ENCODE results near the gene BCKDHB.
A peak's percentile ranks its signal among the peaks of the same experiment; 100 is the strongest.

BCKDHB gene

DNA sequence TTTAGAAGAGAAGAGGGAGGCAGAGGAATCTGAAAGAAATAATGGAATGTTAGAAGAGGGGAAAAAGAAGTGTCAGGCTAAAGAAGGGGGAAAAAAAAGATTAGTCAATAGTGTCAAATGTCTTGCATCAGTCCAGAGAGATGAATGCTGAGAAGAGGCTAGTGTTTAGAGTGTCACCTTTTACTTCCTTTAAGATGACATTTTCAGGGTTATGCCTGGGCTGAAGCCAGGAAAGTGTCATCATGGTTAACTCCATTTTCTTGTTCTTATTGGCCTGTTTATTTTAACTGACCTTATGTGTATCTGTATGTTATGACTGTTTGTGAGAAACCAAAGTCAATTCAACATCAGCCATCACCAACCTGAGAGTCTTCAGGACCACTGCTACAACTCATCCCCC lies 15.0 kb upstream of the BCKDHB start:
- H3K27ac ChIP-seq (ENCODE audit: poor library complexity, severe bottlenecking) = no peak overlapping the region
- H3K27me3 ChIP-seq (ENCODE audit: insufficient read depth, poor library complexity, severe bottlenecking) = no peaks in the 10 kb centered on the region
- no peak overlapping the region for H3K4me3 ChIP-seq (ENCODE audit: severe bottlenecking)
- ATAC-seq (ENCODE audit: low read depth) = no peak
- TF ChIP-seq, protein P1, sequence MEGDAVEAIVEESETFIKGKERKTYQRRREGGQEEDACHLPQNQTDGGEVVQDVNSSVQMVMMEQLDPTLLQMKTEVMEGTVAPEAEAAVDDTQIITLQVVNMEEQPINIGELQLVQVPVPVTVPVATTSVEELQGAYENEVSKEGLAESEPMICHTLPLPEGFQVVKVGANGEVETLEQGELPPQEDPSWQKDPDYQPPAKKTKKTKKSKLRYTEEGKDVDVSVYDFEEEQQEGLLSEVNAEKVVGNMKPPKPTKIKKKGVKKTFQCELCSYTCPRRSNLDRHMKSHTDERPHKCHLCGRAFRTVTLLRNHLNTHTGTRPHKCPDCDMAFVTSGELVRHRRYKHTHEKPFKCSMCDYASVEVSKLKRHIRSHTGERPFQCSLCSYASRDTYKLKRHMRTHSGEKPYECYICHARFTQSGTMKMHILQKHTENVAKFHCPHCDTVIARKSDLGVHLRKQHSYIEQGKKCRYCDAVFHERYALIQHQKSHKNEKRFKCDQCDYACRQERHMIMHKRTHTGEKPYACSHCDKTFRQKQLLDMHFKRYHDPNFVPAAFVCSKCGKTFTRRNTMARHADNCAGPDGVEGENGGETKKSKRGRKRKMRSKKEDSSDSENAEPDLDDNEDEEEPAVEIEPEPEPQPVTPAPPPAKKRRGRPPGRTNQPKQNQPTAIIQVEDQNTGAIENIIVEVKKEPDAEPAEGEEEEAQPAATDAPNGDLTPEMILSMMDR (IDR thresholded peaks at IDR 0.05; ENCODE audit: poor library complexity, severe bottlenecking) = no peak
- no peaks in the 10 kb centered on the region for H3K36me3 ChIP-seq (ENCODE audit: low read depth)
- no peaks in the 10 kb centered on the region for H3K9me3 ChIP-seq (ENCODE audit: severe bottlenecking)
- no peaks in the 10 kb centered on the region for H3K4me1 ChIP-seq (ENCODE audit: insufficient read depth, poor library complexity, severe bottlenecking)
- DNase-seq (ENCODE audit: low spot score) = no peak

DNA sequence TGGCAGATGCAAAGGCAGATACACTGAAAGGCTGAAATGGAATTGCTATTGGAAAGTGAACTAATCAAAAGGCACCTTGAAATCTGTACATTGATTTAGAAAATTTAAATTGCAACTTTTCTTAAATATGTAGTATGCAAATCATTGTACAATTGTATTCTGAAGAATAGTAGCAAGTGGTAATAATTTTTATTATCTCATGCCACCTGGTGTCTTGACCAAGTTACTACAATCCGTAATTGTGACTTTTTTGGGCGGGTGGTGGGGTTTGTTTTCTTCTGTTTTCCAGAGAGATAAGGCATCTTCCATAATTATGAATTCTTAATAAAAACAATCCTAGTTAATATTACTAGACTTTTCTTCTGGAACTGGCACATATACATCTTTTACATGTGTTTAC lies 12.5 kb upstream of the BCKDHB start:
- ATAC-seq (ENCODE audit: low read depth) (no peak), DNase-seq (ENCODE audit: low spot score) (no peak)
- Histone ChIP-seq H3K36me3 (ENCODE audit: low read depth) (no peaks in the 10 kb centered on the region), H3K4me1 (ENCODE audit: insufficient read depth, poor library complexity, severe bottlenecking) (no peaks in the 10 kb centered on the region), H3K27me3 (ENCODE audit: insufficient read depth, poor library complexity, severe bottlenecking) (no peaks in the 10 kb centered on the region), H3K4me3 (ENCODE audit: severe bottlenecking) (no peak overlapping the region), H3K27ac (ENCODE audit: poor library complexity, severe bottlenecking) (no peak overlapping the region), H3K9me3 (ENCODE audit: severe bottlenecking) (no peaks in the 10 kb centered on the region)
- TF ChIP-seq, protein P1 (IDR thresholded peaks at IDR 0.05; ENCODE audit: poor library complexity, severe bottlenecking) = peak; percentile 72

DNA sequence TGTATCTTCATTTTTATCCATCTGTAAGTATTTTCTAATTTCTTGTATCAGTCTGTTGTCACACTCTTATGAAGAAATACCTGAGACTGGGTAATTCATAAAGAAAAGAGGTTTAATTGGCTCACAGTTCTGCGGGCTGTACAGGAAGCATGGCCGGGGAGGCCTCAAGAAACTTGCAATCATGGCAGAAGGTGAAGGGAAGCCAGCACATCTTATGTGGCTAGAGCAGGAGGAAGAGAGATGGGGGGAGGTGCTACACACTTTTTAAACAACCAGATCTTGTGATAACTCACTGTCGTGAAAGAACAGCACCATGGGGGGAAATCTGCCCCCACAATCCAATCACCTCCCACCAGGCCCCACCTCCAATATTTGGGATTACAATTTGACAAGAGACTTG lies 10.9 kb upstream of the BCKDHB start:
- H3K27me3 ChIP-seq (ENCODE audit: insufficient read depth, poor library complexity, severe bottlenecking) = no peaks in the 10 kb centered on the region
- ATAC-seq (ENCODE audit: low read depth) (no peak), DNase-seq (ENCODE audit: low spot score) (no peak)
- no peaks in the 10 kb centered on the region for H3K4me1 ChIP-seq (ENCODE audit: insufficient read depth, poor library complexity, severe bottlenecking)
- H3K36me3 ChIP-seq (ENCODE audit: low read depth) = no peaks in the 10 kb centered on the region
- H3K4me3 ChIP-seq (ENCODE audit: severe bottlenecking) = no peak overlapping the region
- TF ChIP-seq, protein P1 (IDR thresholded peaks at IDR 0.05; ENCODE audit: poor library complexity, severe bottlenecking) = no peak
- H3K9me3 ChIP-seq (ENCODE audit: severe bottlenecking) = no peaks in the 10 kb centered on the region
- H3K27ac ChIP-seq (ENCODE audit: poor library complexity, severe bottlenecking) = no peak overlapping the region

DNA sequence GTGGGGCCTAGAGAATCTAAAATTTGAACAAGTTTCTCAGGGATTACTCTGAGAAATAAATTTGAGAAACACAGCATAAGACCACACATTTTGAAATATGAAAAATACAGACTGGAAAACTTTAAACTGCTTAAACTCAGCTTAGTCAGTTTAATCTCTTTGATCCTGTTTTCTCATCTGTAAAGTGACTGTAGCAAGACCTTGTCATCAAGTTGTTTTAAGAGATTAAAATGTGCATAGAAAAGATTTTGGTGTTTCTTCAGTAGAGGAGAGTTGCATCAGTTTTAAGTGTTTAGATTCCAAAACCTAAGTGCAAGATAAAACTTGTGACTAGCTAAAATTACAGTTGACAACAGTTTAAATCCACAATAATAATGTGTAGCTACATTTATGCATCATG lies 8.1 kb upstream of the BCKDHB start:
- ATAC-seq (ENCODE audit: low read depth) = no peak
- no peaks in the 10 kb centered on the region for H3K4me1 ChIP-seq (ENCODE audit: insufficient read depth, poor library complexity, severe bottlenecking)
- H3K9me3 ChIP-seq (ENCODE audit: severe bottlenecking) = no peaks in the 10 kb centered on the region
- H3K36me3 ChIP-seq (ENCODE audit: low read depth) = no peaks in the 10 kb centered on the region
- DNase-seq (ENCODE audit: low spot score) = no peak
- H3K27ac ChIP-seq (ENCODE audit: poor library complexity, severe bottlenecking) = no peak overlapping the region
- H3K27me3 ChIP-seq (ENCODE audit: insufficient read depth, poor library complexity, severe bottlenecking) = no peaks in the 10 kb centered on the region
- TF ChIP-seq, protein P1 (IDR thresholded peaks at IDR 0.05; ENCODE audit: poor library complexity, severe bottlenecking) = no peak
- no peak overlapping the region for H3K4me3 ChIP-seq (ENCODE audit: severe bottlenecking)

DNA sequence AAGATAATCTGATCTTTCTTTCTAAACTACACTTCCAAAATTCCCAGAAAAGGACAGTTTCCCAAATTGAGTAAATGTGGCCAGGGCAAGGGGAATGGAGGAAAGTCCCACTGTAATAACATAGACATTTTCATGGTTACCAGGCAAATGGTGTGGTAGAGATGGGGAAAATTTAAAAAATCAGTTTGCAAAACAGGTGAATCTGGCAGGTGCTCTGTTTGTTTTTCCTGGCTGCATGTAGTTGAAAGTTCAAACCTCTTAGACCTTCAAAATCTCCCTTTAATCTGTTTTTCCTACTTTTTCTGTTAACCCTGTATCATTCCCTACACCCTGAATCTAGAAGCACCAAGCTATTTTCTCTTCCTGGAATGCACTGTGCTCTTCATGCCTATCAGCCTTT lies 2.0 kb upstream of the BCKDHB start:
- H3K9me3 ChIP-seq (ENCODE audit: severe bottlenecking) = no peaks in the 10 kb centered on the region

More for the DNA sequence above, 2.0 kb upstream of the BCKDHB start:
- ATAC-seq (ENCODE audit: low read depth) (no peak), DNase-seq (ENCODE audit: low spot score) (no peak)
- H3K36me3 ChIP-seq (ENCODE audit: low read depth) = no peaks in the 10 kb centered on the region
- no peaks in the 10 kb centered on the region for H3K4me1 ChIP-seq (ENCODE audit: insufficient read depth, poor library complexity, severe bottlenecking)
- no peak overlapping the region for H3K4me3 ChIP-seq (ENCODE audit: severe bottlenecking)
- no peaks in the 10 kb centered on the region for H3K27me3 ChIP-seq (ENCODE audit: insufficient read depth, poor library complexity, severe bottlenecking)
- TF ChIP-seq, protein P1 (IDR thresholded peaks at IDR 0.05; ENCODE audit: poor library complexity, severe bottlenecking) = no peak
- no peak overlapping the region for H3K27ac ChIP-seq (ENCODE audit: poor library complexity, severe bottlenecking)
